ENCODE data around the gene CAMK1D.
"Not testable (repeated sequence)": the region's sequence is repeated elsewhere in the genome, so short reads cannot be mapped to it uniquely, and the experiment has no call there.

CAMK1D gene

DNA sequence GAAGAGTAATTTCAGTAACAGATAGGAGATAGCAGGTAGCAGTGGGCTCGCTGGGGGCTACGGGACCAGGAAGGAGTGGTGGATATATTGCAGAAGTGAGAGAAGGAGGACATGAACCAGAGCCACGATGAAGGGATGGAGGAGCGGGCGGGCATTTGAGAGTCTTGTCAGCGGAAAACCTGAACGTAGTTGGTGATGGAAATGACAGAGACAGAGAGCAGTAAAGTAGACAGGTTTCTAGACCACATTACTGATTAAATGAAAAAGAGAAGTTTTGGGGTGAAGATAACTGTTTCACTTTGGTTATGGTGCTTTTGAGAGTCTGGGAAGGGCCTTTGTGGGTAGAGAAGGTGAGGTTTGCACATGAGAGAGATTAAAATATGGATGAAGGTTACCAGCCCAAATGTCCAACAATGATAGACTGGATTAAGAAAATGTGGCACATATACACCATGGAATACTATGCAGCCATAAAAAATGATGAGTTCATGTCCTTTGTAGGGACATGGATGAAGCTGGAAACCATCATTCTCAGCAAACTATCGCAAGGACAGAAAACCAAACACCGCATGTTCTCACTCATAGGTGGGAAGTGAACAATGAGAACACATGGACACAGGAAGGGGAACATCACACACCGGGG is 196.9 kb downstream of the CAMK1D start:
- in situ Hi-C loops (cut with MboI; ENCODE audit: low sequenced_read_pairs) = not testable (repeated sequence)

DNA sequence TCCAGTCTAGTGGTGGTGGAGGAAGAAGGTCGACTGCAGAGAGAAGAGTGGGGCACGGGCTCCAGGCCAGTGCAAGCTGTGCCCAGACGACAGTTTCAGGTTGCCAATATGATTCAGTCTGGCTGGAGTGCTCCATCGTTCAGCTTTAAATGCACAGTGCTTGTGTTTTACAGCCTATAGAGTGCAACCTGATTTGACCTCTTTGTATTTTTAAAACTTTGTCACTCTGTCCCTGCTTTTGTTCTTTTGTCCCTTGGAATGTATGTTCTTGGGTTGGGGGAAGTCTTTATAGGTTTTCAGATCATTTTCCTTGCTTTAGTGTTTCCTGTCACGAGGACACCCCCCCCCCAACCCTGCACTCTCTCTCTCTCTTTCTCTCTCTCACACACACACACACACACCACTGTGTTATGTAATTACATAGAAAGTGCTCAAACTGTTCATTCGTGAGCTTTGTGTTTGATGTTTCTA is 198.0 kb downstream of the CAMK1D start:
- in situ Hi-C loops (cut with MboI; ENCODE audit: low sequenced_read_pairs) = no loop called here

DNA sequence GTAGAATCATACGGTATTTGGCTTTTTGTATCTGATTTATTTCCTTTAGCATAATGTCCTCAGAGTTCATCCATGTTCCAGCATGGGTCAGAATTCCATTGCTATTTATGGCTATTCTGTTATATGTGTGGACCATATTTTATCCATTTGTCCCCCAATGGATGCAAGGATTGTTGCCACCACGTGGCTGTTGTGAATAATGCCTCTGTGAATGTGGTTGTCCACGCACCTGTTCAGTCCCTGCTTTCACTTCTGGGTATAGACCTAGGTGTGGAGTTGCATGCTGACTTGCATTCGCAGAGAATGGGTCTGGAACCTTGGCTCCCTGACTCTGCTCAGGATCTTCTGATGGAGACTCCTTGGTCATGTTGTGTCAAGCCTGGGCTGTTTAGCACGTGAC is 199.9 kb downstream of the CAMK1D start:
- in situ Hi-C loops (cut with MboI; ENCODE audit: low sequenced_read_pairs) = no loop called here

DNA sequence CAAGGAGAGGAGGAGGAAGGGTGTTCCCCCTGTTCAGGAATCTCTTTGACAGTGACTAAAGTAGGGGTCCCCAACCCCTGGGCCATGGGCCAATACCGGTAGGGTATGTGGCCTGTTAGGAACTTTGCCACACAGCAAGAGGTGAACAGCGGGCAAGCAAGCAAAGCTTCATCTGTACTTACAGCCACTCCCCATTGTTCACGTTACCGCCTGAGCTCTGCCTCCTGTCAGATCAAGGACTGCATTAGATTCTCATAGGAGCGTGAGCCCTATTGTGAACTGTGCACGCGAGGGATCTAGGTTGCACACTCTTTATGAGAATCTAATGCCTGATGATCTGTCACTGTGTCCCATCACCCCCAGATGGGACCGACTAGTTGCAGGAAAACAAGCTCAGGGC is 201.6 kb downstream of the CAMK1D start:
- in situ Hi-C loops (cut with MboI; ENCODE audit: low sequenced_read_pairs) = no loop called here

DNA sequence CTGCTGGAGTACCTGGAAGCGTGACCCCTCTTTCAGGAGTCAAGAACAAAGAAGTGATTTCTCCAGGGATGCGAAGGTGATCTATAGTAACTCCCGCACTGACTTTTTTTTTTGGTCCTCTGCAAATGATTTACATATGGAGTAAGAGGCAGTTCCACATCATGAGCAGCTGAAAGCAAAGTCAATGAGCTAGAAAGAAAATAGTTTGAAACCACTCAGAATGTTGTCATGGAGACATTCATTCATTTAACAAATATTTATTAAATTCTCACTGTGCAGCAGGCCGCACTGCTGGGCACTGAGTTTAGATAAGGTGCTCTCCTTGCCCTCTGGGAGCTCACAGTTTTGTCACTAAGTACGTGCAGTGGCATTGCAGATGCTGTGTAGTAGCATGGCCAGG is 206.7 kb downstream of the CAMK1D start:
- in situ Hi-C loops (cut with MboI; ENCODE audit: low sequenced_read_pairs) = no loop called here

DNA sequence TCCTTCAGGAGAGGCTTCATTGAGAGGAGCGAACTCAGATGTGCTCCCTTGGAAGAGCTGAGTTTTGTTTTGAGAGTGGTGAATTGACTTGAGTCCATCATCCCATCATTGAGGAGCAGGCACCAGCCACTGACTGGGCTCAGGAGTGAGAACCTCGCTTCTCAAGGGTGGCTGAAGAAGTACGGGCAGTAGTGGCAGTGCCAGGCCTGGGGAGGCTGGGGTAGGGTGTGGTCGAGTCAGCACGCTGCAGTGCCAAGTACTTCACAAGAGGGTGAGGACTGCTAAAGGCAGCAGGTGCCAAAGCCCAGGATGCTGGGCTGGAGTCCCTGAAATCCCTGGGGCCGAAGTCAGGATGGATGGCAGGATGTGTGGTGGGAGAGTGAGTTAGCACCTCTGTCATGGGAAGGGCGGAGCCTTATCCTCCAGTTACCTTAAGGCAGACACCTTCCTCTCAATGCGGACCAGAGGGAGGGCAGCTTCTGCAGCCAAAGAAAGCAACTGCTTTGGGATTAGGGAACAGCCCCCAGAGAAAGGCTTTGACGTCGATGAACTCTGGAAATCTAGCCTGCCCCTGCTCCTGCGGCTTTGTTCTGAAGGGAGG is 210.3 kb downstream of the CAMK1D start:
- in situ Hi-C loops (cut with MboI; ENCODE audit: low sequenced_read_pairs) = no loop called here

DNA sequence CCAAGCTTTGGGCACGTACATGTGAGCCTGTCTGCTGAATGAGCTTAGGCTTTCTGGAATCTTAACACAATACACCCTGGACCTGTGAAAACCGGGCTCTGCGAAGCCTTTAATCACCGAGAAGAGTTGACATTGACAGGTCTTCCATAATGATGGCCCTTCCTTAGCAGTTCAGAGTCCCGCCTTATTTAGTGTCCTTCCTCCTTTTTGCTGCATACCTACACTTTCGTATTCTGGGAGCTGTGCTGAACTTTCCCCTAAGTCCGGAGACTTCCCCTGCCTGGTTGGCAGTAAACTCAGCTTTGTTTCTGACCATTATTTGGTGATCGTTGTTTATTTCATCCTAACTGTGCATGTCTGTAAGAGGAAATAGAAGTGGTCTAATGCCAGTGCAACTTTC is 212.0 kb downstream of the CAMK1D start:
- in situ Hi-C loops (cut with MboI; ENCODE audit: low sequenced_read_pairs) = no loop called here

DNA sequence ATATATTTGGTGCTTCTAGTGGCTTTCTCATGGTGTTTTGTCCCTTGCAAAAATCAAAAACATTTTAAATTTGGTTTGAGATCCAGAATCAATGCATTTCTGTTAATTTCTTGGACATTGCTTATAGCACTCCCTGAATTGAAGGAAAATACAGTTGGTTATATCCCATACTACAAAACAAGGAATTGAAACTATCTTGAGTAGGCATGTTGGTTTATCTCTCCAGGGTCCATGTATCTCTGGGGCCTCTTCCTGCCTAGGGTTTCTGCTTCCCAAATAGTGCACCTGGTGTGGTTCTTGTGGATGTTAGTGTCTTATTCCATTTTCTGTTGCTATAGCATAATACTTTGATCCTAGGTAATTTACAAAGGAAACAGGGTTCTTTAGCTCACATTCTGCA is 212.4 kb downstream of the CAMK1D start:
- in situ Hi-C loops (cut with MboI; ENCODE audit: low sequenced_read_pairs) = no loop called here

DNA sequence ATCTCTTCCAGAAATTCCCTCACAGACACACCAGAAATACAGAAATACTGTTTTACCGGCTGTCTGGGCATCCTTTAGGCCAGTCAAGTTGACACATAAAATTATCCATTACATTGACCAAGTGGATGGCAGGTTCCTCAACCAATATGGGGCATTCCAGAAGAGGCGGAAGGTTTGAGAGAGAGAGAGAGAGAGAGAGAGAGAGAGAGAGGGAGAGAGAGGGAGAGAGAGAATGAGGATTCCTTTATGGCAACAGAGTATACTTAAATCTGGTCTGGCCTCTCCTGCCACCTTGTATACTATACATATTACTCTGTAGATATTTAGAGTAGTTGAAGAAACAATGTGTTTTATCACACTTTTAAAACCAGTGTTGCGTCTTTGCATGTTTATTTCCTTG is 214.1 kb downstream of the CAMK1D start:
- in situ Hi-C loops (cut with MboI; ENCODE audit: low sequenced_read_pairs) = no loop called here

DNA sequence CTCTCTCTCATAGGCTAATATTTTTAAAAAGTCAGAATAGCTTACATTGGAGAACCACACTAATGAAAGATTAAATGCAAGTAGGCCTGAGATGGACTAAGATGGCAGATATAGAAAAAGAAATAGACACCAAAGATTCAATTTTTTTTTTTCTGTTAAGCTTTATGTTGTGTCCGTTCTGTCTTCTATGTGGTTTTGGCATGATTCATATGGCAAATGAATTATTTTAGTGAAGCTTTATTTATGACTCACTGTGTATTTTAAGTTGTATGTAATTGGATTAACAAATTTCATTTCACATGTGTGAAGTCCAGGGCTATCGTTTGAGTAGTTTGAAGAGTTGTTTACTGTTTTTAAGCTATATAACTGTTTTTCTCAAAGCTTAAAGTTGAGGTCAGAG is 214.8 kb downstream of the CAMK1D start:
- in situ Hi-C loops (cut with MboI; ENCODE audit: low sequenced_read_pairs) = no loop called here

DNA sequence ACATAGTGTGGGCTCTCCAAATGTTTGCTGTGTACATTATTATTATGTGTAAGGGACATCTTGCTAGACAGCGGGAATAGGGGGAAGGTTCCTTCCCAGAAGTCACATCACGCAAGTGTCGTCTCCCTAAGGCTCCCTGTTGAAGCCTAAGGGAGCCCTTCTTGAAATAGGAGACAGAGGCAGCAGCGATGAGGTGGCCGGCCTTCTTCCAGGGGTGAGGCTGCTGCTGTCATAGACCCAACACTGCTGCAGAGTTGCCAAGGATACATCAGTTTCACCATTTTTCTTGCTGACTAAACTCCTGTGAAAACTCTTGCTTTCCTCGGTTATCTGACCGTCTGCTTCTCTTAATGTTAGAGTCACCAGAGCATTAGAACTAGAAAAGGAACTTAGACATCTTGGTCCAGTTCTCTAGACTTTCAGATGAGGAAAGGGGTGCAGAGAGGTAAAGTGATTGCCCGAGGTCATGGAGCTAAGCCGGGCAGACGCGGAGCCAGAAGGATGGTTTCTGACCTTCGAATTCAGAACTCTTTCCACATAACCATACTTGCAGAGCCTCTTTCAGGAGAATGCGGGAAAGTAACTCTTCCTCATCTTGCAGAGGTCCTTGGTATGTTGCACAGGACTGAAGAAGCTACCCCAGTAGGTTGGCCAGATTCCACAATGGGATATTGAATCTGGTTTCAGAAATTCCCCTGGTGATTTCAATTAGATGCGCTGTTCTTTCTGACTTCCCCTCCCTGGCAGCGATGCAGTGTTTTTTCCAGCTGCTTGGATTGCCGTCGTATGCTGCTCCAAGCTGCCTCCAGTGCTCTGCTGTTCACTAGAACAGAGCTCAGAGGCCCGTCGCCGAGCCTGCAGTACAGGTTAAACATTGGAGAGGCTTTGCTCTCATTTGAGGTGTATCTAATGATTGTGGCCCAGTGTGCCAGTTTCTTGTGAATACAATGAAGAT is 217.1 kb downstream of the CAMK1D start:
- in situ Hi-C loops (cut with MboI; ENCODE audit: low sequenced_read_pairs) = no loop called here

DNA sequence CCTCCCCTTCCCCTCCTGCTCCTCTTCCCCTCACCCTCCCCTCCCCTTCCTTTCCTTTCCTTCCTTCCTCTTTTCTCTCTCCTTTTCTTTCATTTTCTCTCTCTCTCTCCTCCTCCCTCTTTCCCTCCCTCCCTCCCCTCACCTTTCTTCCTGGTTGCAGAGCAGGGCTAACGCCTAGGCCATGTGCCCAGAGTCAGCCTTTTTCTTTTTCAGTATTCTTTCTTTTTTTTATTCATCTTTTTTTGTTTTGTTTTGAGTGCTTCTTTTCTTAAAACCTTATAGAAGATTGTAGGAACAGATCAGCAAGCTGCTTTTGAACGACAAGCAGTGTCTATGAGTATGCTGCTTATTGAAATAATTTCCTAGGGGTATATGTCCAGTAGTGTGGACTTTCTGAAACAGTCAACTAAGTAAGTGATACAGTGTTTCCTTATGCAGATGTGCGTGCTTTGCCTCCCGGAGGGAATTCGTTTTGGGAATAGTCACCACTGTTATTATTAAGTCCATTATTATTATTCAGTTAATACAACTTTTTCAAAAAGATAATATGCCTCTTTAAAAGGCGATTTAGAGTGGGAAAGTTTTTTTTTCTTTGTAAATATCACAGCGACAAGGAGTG is 219.2 kb downstream of the CAMK1D start:
- in situ Hi-C loops (cut with MboI; ENCODE audit: low sequenced_read_pairs) = no loop called here

DNA sequence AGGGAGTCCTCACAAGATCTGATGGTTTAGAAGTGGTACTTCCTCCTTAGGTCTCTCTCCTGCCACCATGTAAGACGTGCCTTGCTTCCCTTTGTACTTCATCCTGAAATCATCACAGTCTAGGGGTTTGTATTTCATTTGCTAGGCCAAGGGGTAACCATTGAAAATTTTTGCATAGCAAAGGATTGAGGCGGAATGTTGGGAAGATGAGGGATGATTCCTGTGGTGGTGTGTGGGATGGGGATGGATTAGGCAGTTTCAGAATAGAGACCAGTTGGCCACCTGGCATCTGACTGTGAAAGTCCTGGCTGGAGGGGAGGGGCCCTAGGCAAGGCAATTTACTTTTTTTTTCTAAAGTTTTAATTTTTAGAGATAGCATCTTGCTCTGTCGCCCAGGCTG is 222.9 kb downstream of the CAMK1D start:
- in situ Hi-C loops (cut with MboI; ENCODE audit: low sequenced_read_pairs) = no loop called here

DNA sequence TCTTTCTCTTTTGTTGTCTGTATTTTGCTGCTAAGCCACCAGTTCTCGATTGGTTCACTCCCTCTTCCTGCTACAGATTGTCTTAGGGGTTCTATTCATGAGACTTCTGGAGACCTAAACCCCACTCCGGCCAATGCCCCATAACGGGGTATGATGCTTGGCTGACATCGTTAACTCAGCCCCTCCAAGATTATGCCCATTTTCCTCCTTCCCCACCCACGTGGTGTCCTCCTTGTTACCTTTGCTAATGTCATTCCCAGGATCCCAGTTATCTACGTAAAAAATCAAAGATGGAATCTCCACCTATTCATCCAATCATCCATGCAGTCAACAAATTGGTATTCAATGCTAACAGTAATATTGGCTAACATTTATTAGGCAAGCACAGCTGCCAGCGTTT is 228.3 kb downstream of the CAMK1D start:
- in situ Hi-C loops (cut with MboI; ENCODE audit: low sequenced_read_pairs) = no loop called here

DNA sequence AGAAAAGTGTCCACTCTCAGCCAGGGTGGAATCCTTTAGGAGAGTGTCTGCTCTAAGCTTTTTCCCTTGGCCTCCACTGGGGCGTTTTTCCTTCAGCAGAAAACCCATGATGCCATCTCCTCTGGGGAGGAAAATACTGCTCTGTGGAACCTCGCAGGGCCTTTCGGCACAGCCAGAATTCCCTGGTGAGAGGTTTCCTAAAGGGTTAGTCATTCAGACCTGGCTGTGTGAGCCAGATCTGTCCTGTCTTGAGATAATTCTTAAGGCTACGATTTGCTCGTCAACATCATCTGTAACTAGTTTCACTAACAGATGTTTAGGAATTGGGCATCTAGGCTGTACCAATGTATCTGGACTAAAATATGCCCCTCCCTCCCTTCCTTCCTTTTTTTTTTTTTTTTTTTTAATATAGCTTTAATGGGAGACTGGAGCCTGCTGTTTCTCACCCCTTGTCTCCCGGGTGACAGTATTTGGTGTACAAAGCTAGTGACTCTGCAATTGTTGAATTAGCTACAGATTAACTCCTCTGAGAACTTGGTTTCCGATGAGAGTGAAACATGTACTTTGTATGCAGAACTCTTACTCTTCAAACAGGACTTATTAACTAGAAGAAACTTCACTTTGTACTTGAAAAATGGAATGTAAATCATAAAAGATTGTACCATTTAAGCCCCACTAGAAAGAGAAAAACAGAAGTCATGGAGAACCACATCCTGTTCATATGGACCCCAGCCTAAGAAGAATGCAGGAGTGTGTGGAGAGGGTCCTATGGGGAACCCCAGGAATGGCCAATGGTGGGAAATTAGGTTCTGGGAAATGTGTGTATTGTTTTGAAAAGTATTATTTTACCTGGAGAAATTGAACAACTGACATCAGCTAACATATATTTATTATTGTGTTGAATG is 230.9 kb downstream of the CAMK1D start:
- in situ Hi-C loops (cut with MboI; ENCODE audit: low sequenced_read_pairs) = no loop called here

DNA sequence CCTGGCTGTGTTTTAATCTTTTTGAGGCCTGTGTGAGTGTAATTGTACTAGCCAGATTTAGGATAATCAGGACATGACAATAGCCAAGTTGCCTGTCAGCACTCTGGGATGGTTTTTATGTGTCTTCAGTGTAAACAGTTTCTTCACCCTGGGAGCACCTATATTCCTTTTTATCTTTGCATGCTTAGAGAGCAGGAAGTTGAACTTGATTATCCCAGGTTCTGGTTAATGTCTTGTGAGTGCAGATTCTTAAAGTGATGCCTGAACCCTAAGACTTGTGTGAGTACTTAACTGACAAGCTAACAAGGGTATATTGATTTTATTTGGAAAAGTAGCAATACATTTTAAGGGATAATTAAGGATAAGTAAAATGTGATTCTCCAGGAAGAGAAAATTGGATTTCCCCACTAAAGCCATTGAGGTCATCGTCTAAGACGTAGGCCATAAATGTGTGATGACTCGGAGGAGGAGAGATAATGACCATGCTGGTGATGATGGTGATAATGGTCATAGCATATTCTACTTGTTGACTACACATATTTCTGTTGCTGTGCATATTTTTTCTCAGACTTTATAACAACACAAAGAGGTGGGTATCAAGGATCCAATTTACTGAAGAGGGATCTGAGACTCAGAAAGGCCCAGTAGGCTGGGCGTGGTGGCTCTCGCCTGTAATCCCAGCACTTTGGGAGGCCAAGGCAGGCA is 234.7 kb downstream of the CAMK1D start:
- in situ Hi-C loops (cut with MboI; ENCODE audit: low sequenced_read_pairs) = no loop called here

DNA sequence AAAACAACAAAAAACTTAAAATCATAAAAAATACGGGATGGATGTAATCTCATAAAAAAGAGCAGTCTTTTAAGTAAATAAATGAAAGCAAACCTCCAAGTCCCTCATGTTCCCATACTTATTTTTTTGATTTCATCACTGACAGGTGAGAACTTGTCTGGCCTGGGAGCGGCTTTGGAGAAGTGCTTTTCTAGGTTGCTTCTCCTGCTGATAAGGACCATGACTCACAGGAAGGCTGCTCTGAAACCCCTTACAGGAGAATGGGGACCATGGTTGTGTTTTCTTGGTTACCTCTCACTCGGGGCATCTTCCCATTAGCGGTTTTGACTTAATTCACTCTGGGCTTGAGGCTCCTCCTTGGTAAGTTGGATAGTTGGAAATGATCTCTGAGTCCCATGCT is 237.4 kb downstream of the CAMK1D start:
- in situ Hi-C loops (cut with MboI; ENCODE audit: low sequenced_read_pairs) = no loop called here

DNA sequence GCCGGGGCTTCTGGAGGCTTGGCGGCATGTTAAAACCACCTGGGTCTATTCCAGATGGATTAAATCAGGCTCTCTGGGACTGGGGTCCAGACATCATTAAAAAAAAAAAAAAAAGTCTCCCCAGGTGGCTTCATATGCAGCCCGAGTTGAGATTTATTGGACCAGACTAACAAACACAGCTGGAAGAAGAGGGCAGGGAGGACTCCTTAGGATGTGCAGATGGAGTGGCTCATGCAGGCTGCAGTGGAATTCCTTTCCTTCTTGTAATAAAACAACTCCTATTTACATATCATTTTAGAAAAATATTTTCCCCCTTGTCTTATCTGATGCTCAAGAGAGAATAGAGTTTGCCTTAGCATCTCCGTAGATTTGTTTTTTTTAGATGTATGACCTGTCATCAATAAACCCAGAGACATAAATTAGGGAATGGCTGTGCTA is 238.1 kb downstream of the CAMK1D start:
- in situ Hi-C loops (cut with MboI; ENCODE audit: low sequenced_read_pairs) = no loop called here

DNA sequence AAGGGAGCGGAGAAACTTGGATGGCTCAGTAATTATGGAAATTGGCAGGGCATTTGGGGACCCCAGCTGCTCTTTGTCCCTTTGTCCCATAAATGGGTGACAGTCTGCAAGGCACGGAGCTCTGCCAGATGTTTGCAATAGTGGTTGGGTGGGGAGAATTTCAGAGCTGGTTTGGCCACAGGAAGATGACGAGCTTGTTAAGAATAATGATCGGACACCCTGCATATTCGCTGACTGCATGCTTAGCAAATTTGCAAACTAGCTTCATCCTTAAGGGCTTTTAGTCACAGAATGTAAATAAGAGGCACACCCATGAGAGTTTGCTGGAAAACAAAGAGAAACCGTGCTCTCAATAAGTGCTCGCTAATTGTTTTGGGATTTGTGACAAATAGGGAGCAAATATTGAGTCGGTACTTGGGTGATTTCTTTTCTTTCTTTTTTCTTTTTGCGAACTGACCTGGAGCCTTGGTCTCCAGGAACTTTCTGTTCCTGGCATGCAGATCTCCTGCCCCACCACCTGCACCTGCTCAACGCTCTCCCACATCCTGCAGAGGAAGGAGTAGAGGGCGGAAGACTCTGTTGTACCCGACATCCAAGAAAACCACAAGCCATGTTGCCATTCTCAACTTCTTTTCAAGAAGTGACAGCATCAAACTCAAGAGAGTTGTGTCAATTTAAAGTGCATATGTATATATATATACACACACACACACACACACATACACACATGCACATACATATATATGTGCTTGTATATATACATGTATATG is 238.9 kb downstream of the CAMK1D start:
- in situ Hi-C loops (cut with MboI; ENCODE audit: low sequenced_read_pairs) = no loop called here
